GM12801 (cell line): Measurements from ENCODE around the gene ATG7.

ENCODE experiments used
- TF ChIP-seq, protein P1 (sequence below): IDR thresholded peaks from one replicate; pipeline ENCODE4 v1.5.1; 2011; ENCODE audit warnings: control low read depth; ENCODE audit not compliant: insufficient read length; ENCODE audit errors: extremely low read depth

The ATG7 gene

DNA sequence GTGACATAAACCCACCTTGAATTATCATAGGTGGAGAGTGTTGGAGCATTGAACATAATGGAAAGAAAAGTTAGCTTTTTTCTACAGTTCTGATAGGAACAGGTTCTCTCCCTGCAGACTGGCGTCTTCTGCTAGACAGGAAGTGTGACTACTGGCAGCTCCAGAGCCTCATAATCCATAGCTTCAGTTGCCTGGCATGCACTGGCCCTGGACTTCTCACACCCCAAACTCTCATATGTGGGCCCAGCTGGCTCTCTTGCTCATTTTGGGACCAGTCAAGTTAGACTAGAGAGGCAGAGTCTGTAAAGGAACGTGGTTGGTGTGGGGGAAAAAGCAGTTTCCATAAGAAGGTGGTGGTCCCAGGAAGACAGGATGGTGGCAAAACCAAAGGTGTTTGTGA lies 191.4 kb downstream of the ATG7 start:
- TF ChIP-seq, protein P1, sequence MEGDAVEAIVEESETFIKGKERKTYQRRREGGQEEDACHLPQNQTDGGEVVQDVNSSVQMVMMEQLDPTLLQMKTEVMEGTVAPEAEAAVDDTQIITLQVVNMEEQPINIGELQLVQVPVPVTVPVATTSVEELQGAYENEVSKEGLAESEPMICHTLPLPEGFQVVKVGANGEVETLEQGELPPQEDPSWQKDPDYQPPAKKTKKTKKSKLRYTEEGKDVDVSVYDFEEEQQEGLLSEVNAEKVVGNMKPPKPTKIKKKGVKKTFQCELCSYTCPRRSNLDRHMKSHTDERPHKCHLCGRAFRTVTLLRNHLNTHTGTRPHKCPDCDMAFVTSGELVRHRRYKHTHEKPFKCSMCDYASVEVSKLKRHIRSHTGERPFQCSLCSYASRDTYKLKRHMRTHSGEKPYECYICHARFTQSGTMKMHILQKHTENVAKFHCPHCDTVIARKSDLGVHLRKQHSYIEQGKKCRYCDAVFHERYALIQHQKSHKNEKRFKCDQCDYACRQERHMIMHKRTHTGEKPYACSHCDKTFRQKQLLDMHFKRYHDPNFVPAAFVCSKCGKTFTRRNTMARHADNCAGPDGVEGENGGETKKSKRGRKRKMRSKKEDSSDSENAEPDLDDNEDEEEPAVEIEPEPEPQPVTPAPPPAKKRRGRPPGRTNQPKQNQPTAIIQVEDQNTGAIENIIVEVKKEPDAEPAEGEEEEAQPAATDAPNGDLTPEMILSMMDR = no peak

DNA sequence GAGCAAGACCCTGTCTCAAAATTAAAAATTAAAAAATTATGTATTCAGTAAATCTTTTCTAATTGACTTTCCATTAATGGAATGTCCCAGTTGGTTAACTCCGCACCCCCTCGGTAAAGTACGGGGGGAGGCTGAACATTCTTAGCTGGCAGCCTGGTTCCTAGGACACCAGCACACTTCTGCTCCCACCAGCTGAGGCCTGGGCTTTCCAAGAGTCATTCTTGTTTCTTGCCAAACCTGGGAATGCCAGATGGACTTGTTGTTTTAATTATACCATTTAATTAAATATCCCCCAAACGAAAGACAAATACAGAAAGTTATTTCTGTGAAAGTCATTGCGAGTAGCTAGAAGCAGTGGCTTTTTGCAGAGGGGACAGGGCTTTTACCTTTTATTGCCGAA lies 192.2 kb downstream of the ATG7 start:
- TF ChIP-seq, protein P1 = no peak

DNA sequence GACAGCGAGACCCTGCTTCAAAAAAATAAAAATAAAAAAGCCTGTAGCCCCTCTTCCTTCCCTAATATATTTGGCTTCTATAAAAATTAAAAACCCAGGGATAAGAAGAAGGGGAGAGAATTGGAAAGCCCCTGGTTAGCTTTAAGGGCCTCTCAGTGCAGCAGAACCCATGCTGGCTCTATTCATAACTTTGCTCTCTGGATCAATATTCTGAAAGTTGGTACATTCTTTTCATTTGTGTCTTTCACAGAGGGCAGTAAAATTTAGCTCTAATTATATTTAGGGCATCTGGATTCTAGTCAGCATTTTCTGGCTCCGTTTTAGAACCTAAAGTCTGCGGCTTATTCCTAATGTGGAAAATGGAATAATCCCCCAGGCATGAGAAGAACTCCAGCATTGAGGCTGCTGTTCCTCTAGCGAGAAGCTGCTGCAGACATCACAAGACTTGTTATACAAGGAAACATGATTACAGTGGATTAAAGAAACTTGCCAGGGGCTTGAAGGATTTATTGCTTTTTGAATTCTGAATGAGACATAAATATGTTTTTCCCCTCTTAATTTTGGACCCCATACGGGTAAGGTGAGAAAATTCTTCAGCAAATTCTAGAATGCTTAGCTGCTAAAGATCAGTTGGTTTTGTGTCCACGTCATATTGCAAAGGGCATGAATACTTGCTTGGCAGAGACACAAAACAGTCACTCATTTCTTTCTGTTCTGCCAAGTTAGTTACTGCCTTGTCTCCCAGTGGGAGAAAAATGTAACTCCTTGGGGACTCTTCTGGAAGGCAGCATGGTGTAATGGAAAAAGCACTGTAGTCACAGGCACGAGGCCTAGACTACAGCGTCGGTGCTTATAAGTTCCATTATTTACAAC lies 193.8 kb downstream of the ATG7 start:
- TF ChIP-seq, protein P1 = no peak

DNA sequence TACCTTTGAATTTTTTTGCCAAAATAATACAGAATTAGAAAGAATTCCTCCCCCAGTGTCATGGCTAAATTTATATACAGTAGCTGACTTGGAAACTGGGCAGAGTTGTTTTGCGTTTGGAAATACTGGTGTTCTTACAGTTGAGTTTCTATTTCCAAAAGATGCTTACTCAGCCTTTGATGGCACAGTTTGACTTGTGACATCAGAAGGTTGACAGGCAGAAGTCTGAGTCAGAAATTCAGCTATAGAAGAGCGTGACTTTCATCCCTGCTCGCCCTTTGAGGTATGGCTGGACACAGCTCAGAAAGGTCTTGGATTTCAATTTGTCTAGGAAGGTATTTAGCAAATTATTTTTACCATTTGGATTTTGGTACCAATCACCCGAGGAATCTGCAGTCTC lies 195.7 kb downstream of the ATG7 start:
- TF ChIP-seq, protein P1 = no peak

DNA sequence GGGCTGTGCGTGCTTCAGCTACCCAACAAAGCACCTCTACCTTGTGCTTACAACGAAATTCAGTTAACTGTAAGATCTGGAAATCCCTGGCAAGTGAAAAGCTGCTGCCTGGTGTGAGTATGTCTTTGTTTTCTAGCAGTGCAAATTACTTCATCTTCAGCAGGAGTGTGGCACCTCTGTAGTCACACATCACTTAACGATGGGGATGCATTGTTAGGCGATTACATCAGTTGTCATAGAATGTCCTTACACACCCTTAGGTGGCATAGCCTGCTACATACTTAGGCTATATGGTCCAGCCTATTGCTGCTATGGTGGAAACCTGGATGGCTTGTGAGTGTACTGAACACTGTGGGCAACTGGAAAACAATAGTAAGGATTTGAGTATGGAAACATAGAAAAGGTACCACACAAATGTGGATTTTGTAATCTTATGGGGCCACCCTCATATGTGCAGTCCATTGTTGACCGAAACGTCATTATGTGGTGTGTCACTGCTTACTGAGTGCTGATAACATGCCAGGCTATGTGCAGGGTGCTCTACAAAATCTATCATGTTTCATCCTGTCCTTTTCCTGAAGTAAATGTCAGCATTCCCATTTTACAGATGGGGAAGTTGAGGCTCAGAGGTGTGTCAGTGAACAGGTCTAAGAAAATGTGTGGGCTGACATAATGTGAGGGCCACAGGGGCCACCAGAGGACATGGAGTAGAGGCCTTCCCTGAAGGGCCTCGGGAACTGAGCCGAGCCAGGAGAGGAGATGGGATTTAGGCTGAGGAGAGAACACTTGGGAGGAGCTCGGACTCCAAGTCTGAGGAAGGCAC lies 198.0 kb downstream of the ATG7 start:
- TF ChIP-seq, protein P1 = no peak

DNA sequence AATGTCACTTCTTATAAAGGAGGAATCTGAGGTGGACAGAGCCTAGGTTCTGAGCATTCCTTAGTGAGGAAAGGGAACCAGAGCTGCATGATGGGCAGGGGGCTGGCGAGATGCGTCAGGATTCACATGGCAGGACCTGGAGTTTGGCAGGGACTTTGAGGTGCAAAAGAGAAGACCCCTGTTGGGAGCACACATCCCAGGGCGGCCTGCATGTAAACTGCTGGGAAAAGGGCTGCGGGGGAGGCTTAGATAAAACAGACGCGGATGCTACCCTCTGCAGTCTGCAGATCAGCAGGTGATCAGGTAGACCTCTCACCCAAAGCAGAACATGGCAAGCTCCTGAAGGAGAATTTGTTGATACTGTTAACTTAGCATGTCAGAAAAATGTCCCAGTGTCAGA lies 203.1 kb downstream of the ATG7 start:
- TF ChIP-seq, protein P1 = no peak

DNA sequence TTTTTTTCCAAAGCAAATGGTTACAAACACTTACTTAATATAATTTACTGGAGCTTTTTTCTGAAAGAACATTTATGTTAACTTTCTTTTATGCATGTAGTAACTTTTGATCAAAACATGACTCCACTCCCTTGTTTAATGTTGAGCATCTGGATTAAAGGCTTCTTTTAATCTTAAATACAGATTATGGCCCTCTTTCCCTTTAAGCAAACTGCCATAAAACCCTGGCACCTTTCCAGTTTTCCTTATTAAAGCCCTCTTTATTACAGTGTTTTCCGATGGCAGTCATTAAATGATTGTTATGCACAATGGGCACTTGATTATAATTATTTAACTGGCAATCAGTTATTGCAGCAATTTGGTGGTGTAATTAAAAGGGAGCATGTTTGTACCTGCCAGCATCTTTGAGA lies 204.5 kb downstream of the ATG7 start:
- TF ChIP-seq, protein P1 = no peak
